Glomerular endothelial cell (primary cell): Measurements from ENCODE around the gene KRTAP5-11. TPM values are rescaled to one million over a fixed set of nuclear protein-coding genes. Genes with fewer than 3 reads are reported as not detected.
"Not testable (repeated sequence)": the region's sequence is repeated elsewhere in the genome, so short reads cannot be mapped to it uniquely, and the experiment has no call there.

Experiments used
- DNase-seq: peaks from one replicate; pipeline ENCODE4 v3.0.0-alpha.2; 2011; ENCODE audit warnings: low read depth, low spot score; ENCODE audit errors: extremely low read depth
- total RNA-seq: library from RNA; depleted of rRNA; stranded (reverse); fragments of >200 nt; gene quantifications from 2 replicates; pipeline ENCODE4 v1.2.3, GENCODE V29; 2015

Gene KRTAP5-11, protein sequence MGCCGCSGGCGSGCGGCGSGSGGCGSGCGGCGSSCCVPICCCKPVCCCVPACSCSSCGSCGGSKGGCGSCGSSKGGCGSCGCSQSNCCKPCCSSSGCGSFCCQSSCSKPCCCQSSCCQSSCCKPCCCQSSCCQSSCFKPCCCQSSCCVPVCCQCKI
- not detected in 2 replicates for total RNA-seq

DNA sequence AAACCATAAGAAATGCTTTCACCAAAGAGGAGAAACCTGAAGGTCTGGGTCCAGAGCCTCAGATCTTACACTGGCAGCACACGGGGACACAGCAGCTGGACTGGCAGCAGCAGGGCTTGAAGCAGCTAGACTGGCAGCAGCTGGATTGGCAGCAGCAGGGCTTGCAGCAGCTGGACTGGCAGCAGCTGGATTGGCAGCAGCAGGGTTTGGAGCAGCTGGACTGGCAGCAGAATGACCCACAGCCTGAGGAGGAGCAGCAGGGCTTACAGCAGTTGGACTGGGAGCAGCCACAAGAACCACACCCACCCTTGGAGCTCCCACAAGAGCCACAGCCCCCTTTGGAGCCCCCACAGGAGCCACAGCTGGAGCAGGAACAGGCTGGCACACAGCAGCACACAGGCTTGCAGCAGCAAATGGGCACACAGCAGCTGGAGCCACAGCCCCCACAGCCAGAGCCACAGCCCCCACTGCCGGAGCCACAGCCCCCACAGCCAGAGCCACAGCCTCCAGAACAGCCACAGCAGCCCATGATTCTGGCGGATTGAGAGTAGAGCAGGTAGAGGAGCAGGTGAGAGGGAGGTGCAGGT, at the start of gene KRTAP5-11:
KRTAP5-11 (minus strand) TSS at position 567 of the 587 bp plus-strand sequence; CDS start at position 529, 38 bp downstream.
- DNase-seq, result no peak

DNA sequence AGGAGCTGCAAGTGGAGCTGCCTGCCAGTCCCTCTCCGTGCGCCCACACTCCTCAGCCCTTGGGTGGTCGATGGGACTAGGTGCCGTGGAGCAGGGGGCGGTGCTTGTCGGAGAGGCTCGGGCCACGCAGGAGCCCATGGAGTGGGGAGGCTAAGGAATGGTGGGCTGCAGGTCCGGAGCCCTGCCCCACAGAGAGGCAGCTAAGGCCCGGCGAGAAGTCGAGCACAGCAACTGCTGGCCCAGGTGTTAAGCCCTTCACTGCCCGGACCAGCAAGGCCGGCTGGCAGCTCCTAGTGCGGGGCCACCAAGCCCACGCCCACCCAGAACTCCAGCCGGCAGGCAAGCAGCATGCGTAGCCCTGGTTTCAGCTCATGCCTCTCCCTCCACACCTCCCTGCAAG, 48.9 kb upstream of the KRTAP5-11 start:
- not testable (repeated sequence) for DNase-seq

DNA sequence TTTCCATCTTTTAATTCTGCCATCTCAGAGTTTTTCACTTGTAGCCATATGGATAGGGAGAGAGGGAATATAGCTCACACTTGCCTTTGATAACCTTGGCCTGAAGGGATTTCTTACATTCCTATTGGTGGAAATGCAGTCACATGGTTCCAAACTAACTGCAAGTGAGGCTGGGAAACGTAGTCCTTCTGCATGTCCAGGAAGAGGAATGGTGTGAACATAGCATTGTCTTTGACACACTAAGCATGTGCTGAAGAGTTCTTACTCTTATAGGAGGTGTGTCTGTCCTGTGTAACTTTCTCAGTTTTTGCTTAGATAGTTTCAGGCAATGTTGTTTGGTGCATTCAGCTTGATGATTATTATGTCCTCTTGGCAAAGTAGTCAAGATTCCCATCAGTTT, 47.4 kb upstream of the KRTAP5-11 start:
- not testable (repeated sequence) for DNase-seq

DNA sequence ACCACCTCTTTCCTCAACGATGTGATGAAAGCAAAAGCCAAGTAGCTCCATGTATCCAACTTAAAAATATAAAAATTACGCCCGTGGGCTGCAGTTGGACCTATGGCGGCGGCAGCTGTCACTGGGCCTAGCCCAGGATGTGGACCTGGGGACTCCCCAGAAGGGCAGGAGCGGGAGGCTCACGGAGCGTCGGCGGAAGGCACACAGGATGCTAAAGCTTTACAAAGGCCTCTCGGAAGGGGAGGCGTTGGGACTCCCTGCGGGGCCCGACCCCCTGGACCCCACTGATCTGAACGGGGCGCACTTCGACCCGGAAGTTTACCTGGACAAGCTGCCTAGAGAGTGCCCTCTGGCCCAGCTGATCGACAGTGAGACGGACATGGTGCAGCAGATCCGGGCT, 46.3 kb upstream of the KRTAP5-11 start:
- not testable (repeated sequence) for DNase-seq

DNA sequence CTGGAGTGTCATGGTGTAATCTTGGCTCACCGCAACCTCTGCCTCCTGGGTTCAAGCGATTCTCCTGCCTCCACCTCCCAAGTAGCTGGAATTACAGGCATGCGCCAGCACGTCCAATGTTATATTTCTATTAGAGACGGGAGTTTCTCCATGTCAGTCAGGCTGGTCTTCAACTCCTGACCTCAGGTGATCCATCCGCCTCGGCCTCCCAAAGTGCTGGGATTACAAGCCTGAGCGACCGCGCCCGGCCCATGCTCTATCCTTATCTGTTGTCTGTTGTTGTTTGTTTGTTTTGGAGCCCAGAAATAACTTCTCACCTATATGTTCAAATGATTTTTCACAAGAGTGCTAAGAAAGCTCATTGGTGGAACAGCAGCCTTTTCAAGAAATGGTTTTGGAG, 40.6 kb upstream of the KRTAP5-11 start:
- not testable (repeated sequence) for DNase-seq

DNA sequence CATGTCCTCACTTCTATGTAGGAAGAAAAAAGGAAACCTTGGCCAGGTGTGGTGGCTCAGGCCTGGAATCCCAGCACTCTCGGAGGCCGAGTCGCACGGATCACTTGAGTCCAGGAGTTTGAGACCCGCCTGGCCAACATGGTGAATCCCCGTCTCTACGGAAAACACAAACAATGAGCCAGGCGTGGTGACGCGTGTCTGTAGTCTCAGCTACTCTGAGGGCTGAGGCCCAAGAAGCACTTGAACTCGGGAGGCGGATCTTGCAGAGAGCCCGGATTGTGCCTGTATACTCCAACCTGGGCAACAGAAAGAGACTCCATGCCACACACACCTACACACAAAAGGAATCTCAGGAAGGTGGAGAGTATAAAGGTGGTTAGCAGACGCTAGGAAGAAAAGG, 39.9 kb upstream of the KRTAP5-11 start:
- not testable (repeated sequence) for DNase-seq

DNA sequence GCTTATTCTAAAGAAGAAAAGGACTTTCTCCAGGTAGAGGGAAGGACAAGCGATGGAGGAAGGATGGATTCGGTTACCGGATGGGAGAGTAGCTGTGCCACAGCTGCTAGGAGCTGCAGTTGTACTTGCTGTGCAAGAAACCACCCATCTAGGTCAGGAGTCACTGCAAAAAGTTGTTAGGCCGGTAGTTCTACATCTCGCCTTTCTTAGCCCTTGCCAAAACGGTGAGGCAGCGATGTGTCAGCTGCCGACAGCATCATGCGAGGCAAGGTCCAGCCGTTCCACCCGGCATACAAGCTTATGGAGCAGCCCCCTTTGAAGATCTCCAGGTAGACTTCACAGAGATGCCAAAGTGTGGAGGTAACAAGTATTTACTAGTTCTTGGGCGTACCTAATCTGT, 32.3 kb upstream of the KRTAP5-11 start:
- DNase-seq, result not testable (repeated sequence)

DNA sequence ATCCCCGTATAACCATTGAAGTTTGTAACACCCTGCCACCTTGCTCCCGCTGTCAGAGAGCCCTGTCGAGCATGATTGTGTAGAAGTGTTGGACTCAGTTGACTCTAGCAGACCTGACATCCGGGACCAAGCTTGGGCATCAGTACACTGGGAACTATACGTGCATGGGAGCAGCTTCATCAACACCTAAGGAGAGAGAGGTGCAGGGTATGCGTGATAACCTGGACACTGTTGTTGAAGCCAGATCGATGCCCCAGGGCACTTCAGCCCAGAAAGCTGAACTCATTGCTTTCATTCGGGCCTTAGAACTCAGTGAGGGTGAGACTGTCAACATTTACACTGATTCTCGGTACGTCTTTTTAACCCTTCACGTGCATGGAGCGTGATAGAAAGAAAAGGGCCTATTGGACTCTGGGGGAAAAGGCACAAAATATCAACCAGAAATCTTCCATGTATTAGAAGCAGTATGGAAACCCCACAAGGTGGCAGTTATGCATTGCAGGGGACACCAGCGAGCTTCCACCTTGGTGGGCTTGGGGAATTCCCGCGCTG, 31.8 kb upstream of the KRTAP5-11 start:
- not testable (repeated sequence) for DNase-seq

DNA sequence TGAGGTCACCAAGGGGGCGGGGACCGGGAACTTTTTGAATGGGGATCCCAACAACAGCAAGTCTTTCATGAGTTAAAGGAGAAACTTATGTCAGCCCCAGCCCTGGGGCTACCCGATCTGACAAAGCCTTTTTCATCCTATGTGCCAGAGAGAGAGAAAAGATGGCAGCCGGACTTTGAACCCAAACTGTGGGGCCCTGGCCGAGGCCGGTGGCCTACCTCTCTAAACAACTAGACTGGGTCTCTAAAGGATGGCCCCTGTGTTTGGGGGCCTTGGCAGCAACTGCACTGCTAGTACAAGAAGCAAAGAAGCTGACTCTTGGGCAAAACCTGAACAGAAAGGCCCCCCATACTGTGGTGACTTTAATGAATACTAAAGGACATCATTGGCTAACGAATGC, 31.3 kb upstream of the KRTAP5-11 start:
- not testable (repeated sequence) for DNase-seq

DNA sequence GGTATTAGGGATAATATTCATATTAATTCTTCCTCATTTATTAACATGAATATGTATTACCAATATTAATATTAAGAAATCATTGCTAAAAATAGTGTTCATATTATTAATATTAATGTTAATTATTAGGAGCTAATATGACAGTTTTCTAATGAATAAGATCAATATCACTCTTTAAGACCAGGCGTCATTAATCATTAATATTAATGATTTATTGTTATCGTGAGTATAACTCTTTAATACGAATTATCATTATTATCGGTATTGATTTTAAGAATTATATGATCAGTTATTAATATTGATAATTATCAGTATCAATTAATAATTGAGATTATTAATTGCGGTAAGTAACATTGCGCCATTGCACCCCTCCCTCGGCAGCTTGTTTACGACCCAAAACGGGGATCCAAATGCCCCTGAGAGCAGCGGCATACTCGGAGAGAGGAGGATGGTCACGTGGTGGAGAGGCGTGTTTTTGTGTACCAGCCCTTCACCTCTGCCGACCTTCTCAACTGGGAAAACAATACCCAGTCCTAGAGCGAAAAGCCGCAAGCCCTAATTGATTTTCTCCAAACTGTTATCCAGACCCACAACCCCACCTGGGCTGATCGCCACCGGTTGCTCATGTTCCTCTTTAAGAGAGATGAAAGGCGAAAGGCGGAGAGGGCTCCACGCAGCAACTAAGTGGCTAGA, 28.7 kb upstream of the KRTAP5-11 start:
- not testable (repeated sequence) for DNase-seq

DNA sequence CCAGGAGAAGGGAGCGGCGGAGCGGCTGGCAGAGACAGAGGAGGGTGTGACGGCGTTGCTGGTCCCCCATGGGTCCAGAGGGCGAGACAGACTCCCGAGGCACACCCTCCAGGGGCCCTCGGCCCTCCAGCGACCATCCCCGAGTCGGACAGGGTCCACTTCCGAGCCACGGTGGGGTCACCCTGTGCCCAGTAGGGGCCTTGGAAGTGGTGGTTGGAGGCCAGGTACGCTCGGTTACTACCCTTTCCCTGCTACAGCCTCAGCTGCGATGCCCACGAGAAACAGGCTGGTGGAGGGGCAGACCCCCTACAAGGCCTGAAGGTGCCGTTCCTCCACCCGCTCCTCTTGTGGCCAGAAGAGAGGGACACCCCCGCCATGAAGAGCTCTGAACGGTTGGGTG, 25.6 kb upstream of the KRTAP5-11 start:
- DNase-seq, result not testable (repeated sequence)

DNA sequence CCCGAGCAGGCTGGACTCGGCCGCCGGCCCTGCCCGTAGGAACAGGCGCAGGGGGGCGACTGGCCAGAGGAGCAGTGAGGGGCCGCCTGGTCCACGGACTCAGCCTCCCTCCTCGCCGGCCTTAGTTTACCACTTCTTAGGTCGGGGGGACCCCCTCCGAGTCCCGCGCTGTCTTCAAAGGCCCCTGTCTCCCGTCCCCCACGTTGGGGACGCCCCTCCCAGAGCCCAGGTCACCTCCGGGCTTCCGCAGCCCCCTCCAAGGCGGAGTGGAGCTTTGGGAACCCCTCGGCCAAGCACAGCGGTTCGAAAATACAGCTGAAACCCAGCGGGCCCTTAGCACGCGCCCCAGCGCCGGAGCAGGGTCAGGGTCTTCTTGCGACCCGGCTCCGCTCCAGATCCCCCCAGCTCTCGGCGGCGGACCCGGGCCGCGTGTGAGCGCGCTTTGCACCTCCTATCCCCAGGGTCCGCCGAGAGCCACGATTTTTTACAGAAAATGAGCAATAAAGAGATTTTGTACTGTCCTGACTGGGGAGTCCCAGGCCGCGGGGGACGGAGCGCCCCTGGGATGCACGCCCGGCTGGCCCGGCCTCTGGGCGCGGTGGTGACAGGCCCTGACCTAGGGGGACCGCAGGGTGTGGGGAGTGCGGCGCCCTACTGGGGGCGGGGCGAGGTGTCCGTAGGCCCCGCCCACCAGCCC, 25.0 kb upstream of the KRTAP5-11 start:
- not testable (repeated sequence) for DNase-seq

DNA sequence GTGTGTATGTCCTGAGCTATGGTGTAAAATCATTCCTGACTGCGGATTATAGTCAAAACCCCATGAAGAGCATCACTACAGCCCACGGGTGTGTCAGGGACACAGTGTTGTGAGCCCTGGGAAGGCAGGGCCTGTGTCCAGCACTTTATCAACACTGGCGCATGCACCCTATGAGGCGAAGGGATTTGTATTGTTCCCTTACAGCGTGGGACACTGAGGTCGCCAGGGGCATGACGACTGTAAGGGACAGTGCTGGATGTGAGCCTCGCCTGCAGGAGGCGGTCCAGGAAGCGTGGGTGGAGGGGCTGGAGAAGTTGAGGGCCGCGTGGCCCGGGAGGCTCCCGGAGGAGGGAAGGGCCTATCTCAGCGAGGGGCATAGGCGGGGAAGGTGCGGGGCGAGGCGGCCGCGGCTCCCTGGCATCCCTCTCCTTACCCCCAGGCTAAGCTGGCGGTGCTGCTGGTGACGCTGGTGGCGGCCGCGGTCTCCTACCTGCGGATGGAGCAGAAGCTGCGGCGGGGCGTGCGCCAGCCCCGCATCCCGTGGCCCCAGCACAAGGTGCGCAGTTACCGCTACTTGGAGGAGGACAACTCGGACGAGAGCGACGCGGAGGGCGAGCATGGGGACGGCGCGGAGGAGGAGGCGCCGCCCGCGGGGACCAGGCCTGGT, 24.3 kb upstream of the KRTAP5-11 start:
- DNase-seq, result not testable (repeated sequence)

DNA sequence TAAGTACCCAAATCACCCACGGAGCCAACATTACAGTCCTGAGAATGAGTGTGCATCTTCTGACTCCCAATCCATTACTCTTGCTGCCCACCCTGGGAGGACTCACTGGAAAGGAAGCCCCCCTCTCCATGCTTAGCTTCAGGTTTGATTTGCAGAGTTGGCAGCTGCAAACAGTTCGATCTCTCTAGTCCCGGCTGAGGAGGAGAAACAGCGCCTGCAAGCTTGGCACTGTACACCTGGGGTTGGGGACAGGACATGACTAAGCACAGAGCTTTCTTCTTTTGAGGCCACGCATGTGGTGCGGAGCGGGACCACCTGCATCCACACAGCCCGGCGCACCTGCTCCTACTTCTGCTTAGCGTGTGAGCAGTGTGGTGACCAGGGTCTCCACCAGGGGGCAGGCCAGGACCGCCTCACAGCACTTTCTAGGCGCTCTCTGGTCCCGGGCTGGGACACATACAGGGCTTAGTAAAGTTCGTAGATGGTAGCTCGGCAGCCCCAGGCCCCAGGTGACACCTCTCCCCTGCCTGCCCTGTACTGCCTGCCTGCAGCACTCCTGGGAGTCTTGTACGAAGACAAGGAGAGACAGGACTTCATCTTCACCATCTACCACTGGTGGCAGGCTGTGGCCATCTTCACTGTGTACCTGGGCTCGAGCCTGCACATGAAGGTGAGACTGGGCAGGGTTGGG, 22.3 kb upstream of the KRTAP5-11 start:
- not testable (repeated sequence) for DNase-seq

DNA sequence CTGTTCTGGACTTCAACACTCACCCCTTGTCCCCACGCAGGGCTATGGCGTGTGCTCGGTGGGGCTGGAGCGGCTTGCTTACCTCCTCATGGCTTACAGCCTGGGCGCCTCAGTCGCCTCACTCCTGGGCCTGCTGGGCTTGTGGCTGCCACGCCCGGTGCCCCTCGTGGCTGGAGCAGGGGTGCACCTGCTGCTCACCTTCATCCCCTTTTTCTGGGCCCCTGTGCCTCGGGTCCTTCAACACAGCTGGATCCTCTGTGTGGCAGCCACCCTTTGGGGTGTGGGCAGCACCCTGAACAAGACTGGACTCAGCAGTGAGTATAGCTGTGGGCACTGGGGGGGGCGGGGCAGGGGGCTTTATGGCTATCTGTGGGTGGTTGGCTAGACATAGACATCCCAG, 20.5 kb upstream of the KRTAP5-11 start:
- DNase-seq, result not testable (repeated sequence)

DNA sequence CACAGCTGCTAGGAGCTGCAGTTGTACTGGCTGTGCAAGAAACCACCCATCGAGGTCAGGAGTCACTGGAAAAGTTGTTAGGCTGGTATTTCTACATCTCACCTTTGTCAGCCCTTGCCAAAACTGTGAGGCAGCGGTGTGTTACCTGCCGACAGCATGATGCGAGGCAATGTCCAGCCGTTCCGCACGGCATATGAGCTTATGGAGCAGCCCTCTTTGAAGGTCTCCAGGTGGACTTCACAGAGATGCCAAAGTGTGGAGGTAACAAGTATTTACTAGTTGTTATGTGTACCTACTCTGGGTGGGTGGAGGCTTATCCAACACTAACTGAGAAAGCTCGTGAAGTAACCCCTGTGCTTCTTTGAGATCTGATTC, 6.9 kb upstream of the KRTAP5-11 start:
- not testable (repeated sequence) for DNase-seq

DNA sequence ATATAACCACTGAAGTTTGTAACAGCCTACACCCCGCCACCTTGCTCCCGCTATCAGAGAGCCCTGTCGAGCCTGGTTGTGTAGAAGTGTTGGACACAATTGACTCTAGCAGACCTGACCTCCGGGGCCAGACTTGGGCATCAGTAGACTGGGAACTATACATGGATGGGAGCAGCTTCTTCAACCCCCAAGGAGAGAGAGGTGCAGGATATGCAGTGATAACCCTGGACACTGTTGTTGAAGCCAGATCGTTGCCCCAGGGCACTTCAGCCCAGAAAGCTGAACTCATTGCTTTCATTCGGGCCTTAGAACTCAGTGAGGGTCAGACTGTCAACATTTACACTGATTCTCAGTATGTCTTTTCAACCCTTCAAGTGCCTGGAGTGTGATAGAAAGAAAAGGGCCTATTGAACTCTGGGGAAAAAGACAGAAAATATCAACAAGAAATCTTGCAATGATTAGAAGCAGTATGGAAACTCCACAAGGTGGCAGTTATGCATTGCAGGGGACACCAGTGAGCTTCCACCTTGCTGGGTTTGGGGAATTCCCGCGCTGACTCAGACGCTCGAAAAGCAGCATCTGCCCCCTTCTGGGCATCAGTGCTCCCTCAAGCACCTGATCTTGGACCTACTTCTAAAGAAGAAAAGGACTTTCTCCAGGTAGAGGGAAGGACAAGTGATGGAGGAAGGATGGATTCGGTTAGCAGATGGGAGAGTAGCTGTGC, 6.3 kb upstream of the KRTAP5-11 start:
- DNase-seq, result not testable (repeated sequence)

DNA sequence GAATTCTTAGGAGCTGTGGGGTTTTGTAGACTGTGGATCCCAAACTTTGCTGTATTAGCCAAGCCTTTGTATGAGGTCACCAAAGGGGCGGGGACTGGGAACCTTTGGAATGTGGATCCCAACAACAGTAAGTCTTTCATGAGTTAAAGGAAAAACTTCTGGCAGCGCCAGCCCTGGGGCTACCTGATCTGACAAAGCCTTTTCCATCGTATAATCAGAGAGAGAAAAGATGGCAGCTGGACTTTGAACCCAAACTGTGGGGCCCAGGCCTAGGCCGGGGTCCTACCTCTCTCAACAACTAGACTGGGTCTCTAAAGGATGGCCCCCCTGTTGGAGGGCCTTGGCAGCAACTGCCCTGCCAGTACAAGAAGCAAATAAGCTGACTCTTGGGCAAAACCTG, 5.6 kb upstream of the KRTAP5-11 start:
- DNase-seq, result not testable (repeated sequence)

DNA sequence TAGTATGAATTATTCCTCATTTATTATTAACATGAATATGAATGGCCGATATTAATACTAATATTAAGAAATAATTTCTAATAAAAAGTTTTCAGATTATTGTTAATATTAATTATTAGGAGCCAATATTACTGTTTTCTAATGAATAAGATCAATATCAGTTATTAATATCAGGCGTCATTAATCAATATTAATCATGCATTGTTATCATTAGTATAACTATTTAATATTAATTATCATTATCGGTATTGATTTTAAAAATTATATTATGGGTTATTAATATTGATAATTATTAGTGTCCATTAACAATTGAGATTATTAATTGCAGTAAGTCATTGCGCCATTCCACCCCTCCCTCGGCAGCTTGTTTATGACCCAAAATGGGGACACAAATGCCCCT, 3.0 kb upstream of the KRTAP5-11 start:
- DNase-seq, result not testable (repeated sequence)
